NCI-H1930 (cell line): ENCODE measurements around the gene RNF157.
"Not testable (repeated sequence)": the region's sequence is repeated elsewhere in the genome, so short reads cannot be mapped to it uniquely, and the experiment has no call there.

Experiments
- DNase-seq, 2 experiments: peaks; one replicate each; lab custom pipeline; 2025; lab: John Stamatoyannopoulos, UW

RNF157 gene

GRCh38 chr17:76270770-76271668 is 30.7 kb upstream of the RNF157 start:
- DNase-seq: no peak

GRCh38 chr17:76270127-76270592 is 29.9 kb upstream of the RNF157 start:
- no peak for DNase-seq

GRCh38 chr17:76268991-76269981 is 29.0 kb upstream of the RNF157 start:
- no peak for DNase-seq

GRCh38 chr17:76268015-76268749 is 27.9 kb upstream of the RNF157 start:
- DNase-seq: no peak

- DNase-seq: not testable (repeated sequence)
Measured at GRCh38 chr17:76267581-76268001, 27.3 kb upstream of the RNF157 start.

- DNase-seq: no peak
Measured at GRCh38 chr17:76267051-76267576, 26.8 kb upstream of the RNF157 start.

- DNase-seq: no peak
Measured at GRCh38 chr17:76266244-76266938, 26.1 kb upstream of the RNF157 start.

GRCh38 chr17:76265624-76266243 is 25.4 kb upstream of the RNF157 start:
- peak in 1 of 2 experiments; percentile 23 for DNase-seq

- DNase-seq: peak; percentile 97
Measured at GRCh38 chr17:76264755-76265623, 24.7 kb upstream of the RNF157 start, which contains the start of gene UBALD2. TSS of gene UBALD2 (plus strand) at chr17:76265348. CDS start at chr17:76265506, 158 bp downstream.

- DNase-seq: no peak
Measured at GRCh38 chr17:76264425-76264754, 24.1 kb upstream of the RNF157 start.

GRCh38 chr17:76263896-76264295 is 23.6 kb upstream of the RNF157 start:
- DNase-seq: no peak

GRCh38 chr17:76262732-76263344 is 22.5 kb upstream of the RNF157 start:
- no peak for DNase-seq

GRCh38 chr17:76261421-76262215 is 21.3 kb upstream of the RNF157 start:
- DNase-seq: no peak

GRCh38 chr17:76260669-76261068 is 20.4 kb upstream of the RNF157 start:
- DNase-seq: no peak

GRCh38 chr17:76260220-76260619 is 19.9 kb upstream of the RNF157 start:
- no peak for DNase-seq

GRCh38 chr17:76256430-76257050 is 16.2 kb upstream of the RNF157 start:
- not testable (repeated sequence) for DNase-seq

- DNase-seq: no peak
Measured at GRCh38 chr17:76255801-76256429, 15.6 kb upstream of the RNF157 start.
